Vagina (tissue), 2 donors: ENCODE data around the gene EIF4E1B. TPM values are rescaled to one million over a fixed set of nuclear protein-coding genes. Genes with fewer than 3 reads are reported as not detected.

Source experiments
- DNase-seq, 2 donors: peaks; one replicate each; pipeline ENCODE4 v3.0.0-alpha.2; 2017; ENCODE audit errors: extremely low spot score in 2 of 2
- H3K27ac ChIP-seq: fragments of 200-600 bp; sonication (generic); one replicate; pipeline ENCODE4 v1.5.1; 2019
- H3K27me3 ChIP-seq: fragments of 200-600 bp; sonication (generic); one replicate; pipeline ENCODE4 v1.5.1; 2019
- H3K36me3 ChIP-seq, 2 donors: fragments of 200-600 bp; sonication (generic); one replicate each; pipeline ENCODE4 v1.5.1; 2017 to 2019
- H3K4me1 ChIP-seq: fragments of 200-600 bp; sonication (generic); one replicate; pipeline ENCODE4 v1.5.1; 2019
- H3K4me3 ChIP-seq, 2 donors: fragments of 200-600 bp; sonication (generic); 1 replicate in 1 of 2; 2 replicates in 1 of 2; pipeline ENCODE4 v1.5.1; 2016 to 2019
- H3K9me3 ChIP-seq: fragments of 200-600 bp; sonication (generic); one replicate; pipeline ENCODE4 v1.5.1; 2019
- CTCF ChIP-seq, 3 experiments: fragments of 450-650 bp in 2 of 3; fragments of 200-600 bp in 1 of 3; sonication (generic) in 1 of 3; IDR thresholded peaks; one replicate each; pipeline ENCODE4 v1.5.1; 2017 to 2019; ENCODE audit warnings: antibody characterized with exemption in 3 of 3, mild to moderate bottlenecking in 2 of 3, moderate library complexity in 2 of 3
- POLR2A ChIP-seq, 2 donors: fragments of 450-650 bp; IDR thresholded peaks; one replicate each; pipeline ENCODE4 v1.6.1; 2017; ENCODE audit warnings: antibody characterized with exemption in 2 of 2, mild to moderate bottlenecking in 2 of 2, moderate library complexity in 2 of 2
- POLR2AphosphoS5 ChIP-seq, 2 donors: sonication (generic); formaldehyde crosslinking; IDR thresholded peaks; one replicate each; pipeline ENCODE4 v1.9.0; 2017; ENCODE audit warnings: antibody characterized with exemption in 2 of 2, mild to moderate bottlenecking in 2 of 2, low read depth in 1 of 2; ENCODE audit not compliant: insufficient read depth in 1 of 2
- intact Hi-C: fragments of 100-400 bp; cut with DNase I; formaldehyde crosslinking; loops from one replicate; pipeline ENCODE4 v1.15.1; 2023
- total RNA-seq: library from RNA; depleted of rRNA; stranded (reverse); fragments of >200 nt; gene quantifications from one replicate; pipeline ENCODE4 v1.2.3, GENCODE V29; 2016

Gene EIF4E1B
- total RNA-seq, 1 donor from 2014 or later: not detected

DNA sequence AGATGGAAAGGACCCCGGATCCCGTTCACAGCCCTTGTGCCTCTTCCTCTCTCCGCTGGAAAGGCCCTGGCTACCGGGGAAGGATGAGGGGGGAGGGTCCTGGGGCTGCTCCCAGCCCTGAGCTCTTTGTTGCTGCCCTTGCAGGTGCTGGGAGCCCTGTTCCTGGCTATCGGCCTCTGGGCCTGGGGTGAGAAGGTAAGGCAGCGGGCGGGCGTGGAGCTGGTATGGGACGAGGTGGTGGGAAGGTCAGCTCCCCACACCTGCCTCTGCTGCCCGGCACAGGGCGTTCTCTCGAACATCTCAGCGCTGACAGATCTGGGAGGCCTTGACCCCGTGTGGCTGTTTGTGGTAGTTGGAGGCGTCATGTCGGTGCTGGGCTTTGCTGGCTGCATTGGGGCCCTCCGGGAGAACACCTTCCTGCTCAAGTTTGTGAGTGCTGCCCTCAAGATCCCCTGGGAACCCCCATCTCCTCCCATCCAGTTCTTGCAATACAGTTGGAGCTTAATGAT is 21.1 kb downstream of the EIF4E1B start:
- Histone ChIP-seq H3K36me3 (peaks cover 0 to 14% of the 10 kb centered on the region in 2 donors), H3K4me1 (peaks cover 47% of the 10 kb centered on the region), H3K9me3 (no peaks in the 10 kb centered on the region), H3K4me3 (no peak overlapping the region), H3K27ac (no peak overlapping the region), H3K27me3 (no peaks in the 10 kb centered on the region)
- no peak for DNase-seq
- intact Hi-C loops: no loop called here
- TF ChIP-seq POLR2AphosphoS5 (IDR thresholded peaks at IDR 0.05; ENCODE audit: insufficient read depth in 1 of 2, low read depth in 1 of 2): no peak
- no peak for TF ChIP-seq POLR2A (IDR thresholded peaks at IDR 0.05)
- no peak for TF ChIP-seq CTCF (IDR thresholded peaks at IDR 0.05)

GRCh38 chr5:176652136-176652535 is 21.7 kb downstream of the EIF4E1B start:
- Histone ChIP-seq H3K36me3 (peaks cover 0 to 20% of the 10 kb centered on the region in 2 donors), H3K27ac (no peak overlapping the region), H3K9me3 (no peaks in the 10 kb centered on the region), H3K4me1 (peaks cover 43% of the 10 kb centered on the region), H3K27me3 (no peaks in the 10 kb centered on the region), H3K4me3 (no peak overlapping the region)
- no peak for DNase-seq
- intact Hi-C loops: no loop called here
- TF ChIP-seq POLR2AphosphoS5 (IDR thresholded peaks at IDR 0.05; ENCODE audit: insufficient read depth in 1 of 2, low read depth in 1 of 2) (no peak), POLR2A (IDR thresholded peaks at IDR 0.05) (no peak), CTCF (IDR thresholded peaks at IDR 0.05) (no peak)

DNA sequence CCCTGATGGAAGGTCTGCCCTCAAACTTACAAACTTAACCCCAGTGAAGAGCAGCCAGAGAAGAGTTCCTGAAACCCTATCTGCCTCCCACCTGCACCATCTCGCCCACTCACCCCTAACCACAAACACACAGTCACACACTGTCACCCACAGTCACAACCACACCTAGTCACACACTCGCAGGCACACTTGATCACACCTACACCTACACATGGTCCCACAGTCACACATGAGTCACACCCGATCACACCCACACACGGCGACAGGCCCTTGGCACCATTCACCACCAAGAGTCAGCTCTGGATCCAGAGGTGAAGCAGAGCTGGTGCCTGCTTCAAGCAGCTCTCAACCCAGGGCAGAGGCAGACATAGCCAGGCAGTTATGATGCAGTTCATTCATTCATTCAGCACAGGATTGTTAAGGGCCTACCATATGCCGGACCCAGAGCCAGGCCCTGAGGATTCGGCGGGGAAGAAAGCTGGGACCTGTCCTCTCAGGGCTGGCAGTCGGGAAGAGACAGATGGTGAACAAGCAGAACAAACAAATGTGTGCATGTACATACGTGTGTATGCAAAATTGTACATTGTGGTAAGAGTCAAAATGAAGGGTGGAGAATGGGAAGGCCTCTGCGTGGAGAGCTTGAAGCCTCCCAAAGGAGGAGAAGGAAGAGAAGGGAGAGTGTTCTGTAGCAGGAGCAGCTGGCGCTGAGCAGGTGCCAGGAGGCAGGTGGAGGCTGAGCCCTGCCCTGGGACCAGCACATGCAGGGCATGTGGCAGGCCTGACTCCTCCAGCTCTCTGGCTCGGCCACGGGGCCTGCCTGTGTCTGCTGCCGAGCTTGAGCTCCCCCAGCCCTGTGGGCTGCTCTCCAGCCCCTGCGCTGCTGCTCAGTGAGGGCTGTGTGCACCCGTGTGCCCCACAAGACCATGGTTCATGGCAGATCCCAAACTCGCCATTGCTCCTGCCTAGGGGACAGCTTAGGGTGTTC is 23.2 kb downstream of the EIF4E1B start:
- intact Hi-C loops: no loop called here
- H3K4me1 ChIP-seq: peaks cover 42% of the 10 kb centered on the region
- H3K36me3 ChIP-seq: peaks cover 0 to 23% of the 10 kb centered on the region in 2 donors
- TF ChIP-seq CTCF (IDR thresholded peaks at IDR 0.05) (no peak), POLR2AphosphoS5 (IDR thresholded peaks at IDR 0.05; ENCODE audit: insufficient read depth in 1 of 2, low read depth in 1 of 2) (no peak), POLR2A (IDR thresholded peaks at IDR 0.05) (no peak)
- H3K27me3 ChIP-seq: no peaks in the 10 kb centered on the region
- no peak overlapping the region for H3K27ac ChIP-seq
- no peaks in the 10 kb centered on the region for H3K9me3 ChIP-seq
- DNase-seq: no peak
- no peak overlapping the region for H3K4me3 ChIP-seq

DNA sequence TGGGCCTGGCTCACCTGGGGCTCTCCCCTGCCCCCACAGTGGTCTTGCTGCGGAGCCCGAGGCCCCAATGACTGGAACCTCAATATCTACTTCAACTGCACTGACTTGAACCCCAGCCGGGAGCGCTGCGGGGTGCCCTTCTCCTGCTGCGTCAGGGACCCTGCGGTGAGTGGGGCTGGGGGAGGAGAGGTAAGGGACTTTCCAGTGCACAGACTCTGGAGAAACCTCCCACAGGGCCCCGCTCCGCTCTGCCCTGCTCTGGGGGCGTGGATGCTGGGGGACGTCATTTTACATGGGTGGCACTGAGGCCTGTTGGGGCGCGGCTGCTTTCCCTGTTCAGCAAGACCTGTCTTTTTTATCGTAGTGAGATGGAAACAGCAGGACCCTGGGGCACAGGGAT is 24.4 kb downstream of the EIF4E1B start:
- H3K4me3 ChIP-seq: no peak overlapping the region
- H3K27me3 ChIP-seq: no peaks in the 10 kb centered on the region
- peaks cover 41% of the 10 kb centered on the region for H3K4me1 ChIP-seq
- peaks cover 0 to 23% of the 10 kb centered on the region in 2 donors for H3K36me3 ChIP-seq
- intact Hi-C loops: no loop called here
- TF ChIP-seq POLR2A (IDR thresholded peaks at IDR 0.05) (no peak), POLR2AphosphoS5 (IDR thresholded peaks at IDR 0.05; ENCODE audit: insufficient read depth in 1 of 2, low read depth in 1 of 2) (no peak), CTCF (IDR thresholded peaks at IDR 0.05) (no peak)
- no peaks in the 10 kb centered on the region for H3K9me3 ChIP-seq
- no peak for DNase-seq
- no peak overlapping the region for H3K27ac ChIP-seq
